GM12878 (cell line): ENCODE measurements around the gene MDM1. TPM values are rescaled to one million over a fixed set of nuclear protein-coding genes. Genes with fewer than 3 reads are reported as not detected.

Source experiments
- DPF2 ChIP-seq: fragments of 450-650 bp; IDR thresholded peaks from 2 replicates; pipeline ENCODE4 v1.6.1; 2017; ENCODE audit warnings: mild to moderate bottlenecking
- EP300 ChIP-seq, 2 experiments: fragments of 150-350 bp in 1 of 2; IDR thresholded peaks; 2 replicates each; pipeline ENCODE4 v1.6.1; 2011 to 2012; ENCODE audit warnings: low read depth in 2 of 2, low read length in 2 of 2, borderline replicate concordance in 1 of 2, improper control_type of control experiment in 1 of 2, inconsistent platforms in 1 of 2; ENCODE audit not compliant: control insufficient read depth in 1 of 2
- IKZF2 ChIP-seq, 2 experiments: fragments of 450-650 bp; IDR thresholded peaks; 2 replicates each; pipeline ENCODE4 v1.6.1; 2017; ENCODE audit warnings: mild to moderate bottlenecking in 2 of 2, moderate library complexity in 2 of 2
- IRF4 ChIP-seq: IDR thresholded peaks from 2 replicates; pipeline ENCODE4 v1.6.1; 2011; ENCODE audit warnings: low read depth, low read length
- JUNB ChIP-seq: IDR thresholded peaks from 2 replicates; pipeline ENCODE4 v1.6.1; 2016; ENCODE audit warnings: antibody characterized with exemption, mild to moderate bottlenecking
- SMAD1 ChIP-seq: fragments of 450-650 bp; IDR thresholded peaks from 2 replicates; pipeline ENCODE4 v1.6.1; 2018; ENCODE audit warnings: mild to moderate bottlenecking, low read depth; ENCODE audit not compliant: partially characterized antibody
- STAT1 ChIP-seq: fragments of 450-650 bp; conservative IDR thresholded peaks from 2 replicates; pipeline ENCODE4 v1.6.1; 2014; ENCODE audit warnings: antibody characterized with exemption, mild to moderate bottlenecking
- ZSCAN29 ChIP-seq: fragments of 450-650 bp; IDR thresholded peaks from 2 replicates; pipeline ENCODE4 v1.6.1; 2017; ENCODE audit warnings: mild to moderate bottlenecking, moderate library complexity
- polyA plus RNA-seq, 11 experiments: library from polyadenylated mRNA; depleted of rRNA in 4 of 11; unstranded in 6 of 11; stranded (reverse) in 5 of 11; fragments of >200 nt; fragmentation: Nextera tagmentation in 4 of 11; fragmentation: Illumina TruSeq in 1 of 11; extraction: Ambion mirVana in 4 of 11; extraction: Trizol in 1 of 11; gene quantifications; 1 replicate in 1 of 11; 2 replicates in 10 of 11; pipeline versions ENCODE4 v1.2.1 to v1.2.3, GENCODE V29; 2011 to 2016; ENCODE audit warnings: inconsistent platforms in 2 of 11, missing spikeins in 2 of 11, low read depth in 1 of 11
- total RNA-seq, 4 experiments: library from RNA; depleted of rRNA in 3 of 4; stranded (reverse); fragments of >200 nt in 3 of 4; fragmentation: Illumina TruSeq in 1 of 4; extraction: Trizol in 1 of 4; gene quantifications; 2 replicates each; pipeline versions ENCODE4 v1.2.1 to v1.2.3, GENCODE V29; 2013 to 2021
- TF ChIP-seq, protein P1 (sequence below): fragments of 450-650 bp; formaldehyde crosslinking; IDR thresholded peaks from 2 replicates; pipeline ENCODE4 v1.5.0; 2022; ENCODE audit warnings: mild to moderate bottlenecking, missing genetic modification characterization
- TF ChIP-seq, protein P2 (sequence below): fragments of 150-350 bp; IDR thresholded peaks from 2 replicates; pipeline ENCODE4 v1.6.1; 2014; ENCODE audit warnings: mild to moderate bottlenecking, low read depth, low read length

The MDM1 gene
- total and polyA plus RNA-seq, 10 of the 15 experiments (the other 5 are each of a cell fraction or from before 2014, with no cell fraction given), result 10.1 to 25.3 (median 16.5) TPM

DNA sequence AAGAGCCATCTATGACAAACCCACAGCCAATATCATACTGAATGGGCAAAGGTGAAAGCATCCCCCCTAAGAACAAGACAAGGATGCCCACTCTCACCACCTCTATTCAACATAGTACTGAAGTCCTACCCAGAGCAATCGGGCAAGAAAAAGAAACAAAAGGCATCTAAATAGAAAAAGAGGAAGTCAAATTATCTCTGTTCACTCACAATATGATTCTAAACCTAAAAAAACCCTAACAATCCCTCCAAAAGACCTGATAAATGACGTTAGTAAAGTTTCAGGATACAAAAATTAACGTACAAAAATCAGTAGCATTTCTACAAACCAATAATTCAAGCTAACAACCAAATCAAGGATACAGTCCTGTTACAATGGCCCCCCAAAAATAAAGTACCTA lies 26.9 kb downstream of the MDM1 start (continued):
- TF ChIP-seq, protein P1, sequence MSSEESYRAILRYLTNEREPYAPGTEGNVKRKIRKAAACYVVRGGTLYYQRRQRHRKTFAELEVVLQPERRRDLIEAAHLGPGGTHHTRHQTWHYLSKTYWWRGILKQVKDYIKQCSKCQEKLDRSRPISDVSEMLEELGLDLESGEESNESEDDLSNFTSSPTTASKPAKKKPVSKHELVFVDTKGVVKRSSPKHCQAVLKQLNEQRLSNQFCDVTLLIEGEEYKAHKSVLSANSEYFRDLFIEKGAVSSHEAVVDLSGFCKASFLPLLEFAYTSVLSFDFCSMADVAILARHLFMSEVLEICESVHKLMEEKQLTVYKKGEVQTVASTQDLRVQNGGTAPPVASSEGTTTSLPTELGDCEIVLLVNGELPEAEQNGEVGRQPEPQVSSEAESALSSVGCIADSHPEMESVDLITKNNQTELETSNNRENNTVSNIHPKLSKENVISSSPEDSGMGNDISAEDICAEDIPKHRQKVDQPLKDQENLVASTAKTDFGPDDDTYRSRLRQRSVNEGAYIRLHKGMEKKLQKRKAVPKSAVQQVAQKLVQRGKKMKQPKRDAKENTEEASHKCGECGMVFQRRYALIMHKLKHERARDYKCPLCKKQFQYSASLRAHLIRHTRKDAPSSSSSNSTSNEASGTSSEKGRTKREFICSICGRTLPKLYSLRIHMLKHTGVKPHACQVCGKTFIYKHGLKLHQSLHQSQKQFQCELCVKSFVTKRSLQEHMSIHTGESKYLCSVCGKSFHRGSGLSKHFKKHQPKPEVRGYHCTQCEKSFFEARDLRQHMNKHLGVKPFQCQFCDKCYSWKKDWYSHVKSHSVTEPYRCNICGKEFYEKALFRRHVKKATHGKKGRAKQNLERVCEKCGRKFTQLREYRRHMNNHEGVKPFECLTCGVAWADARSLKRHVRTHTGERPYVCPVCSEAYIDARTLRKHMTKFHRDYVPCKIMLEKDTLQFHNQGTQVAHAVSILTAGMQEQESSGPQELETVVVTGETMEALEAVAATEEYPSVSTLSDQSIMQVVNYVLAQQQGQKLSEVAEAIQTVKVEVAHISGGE (CRISPR knock-in tag), result no peak
- TF ChIP-seq IRF4 (0 out of 2 replicates have a peak, but pooled peaks have one; percentile 14), ZSCAN29 (no peak), JUNB (peak; percentile 77), IKZF2 (IDR thresholded peaks at IDR 0.05) (peak; percentile 58 to 76; a peak in 2 of 4 replicates), SMAD1 (no peak), EP300 (IDR thresholded peaks at IDR 0.05; ENCODE audit: borderline replicate concordance in 1 of 2, control insufficient read depth in 1 of 2, low read depth in 2 of 2, low read length in 2 of 2) (peak; percentile 50 to 51; a peak in 1 of 4 replicates), STAT1 (no peak), DPF2 (peak; percentile 64)
- TF ChIP-seq, protein P2, sequence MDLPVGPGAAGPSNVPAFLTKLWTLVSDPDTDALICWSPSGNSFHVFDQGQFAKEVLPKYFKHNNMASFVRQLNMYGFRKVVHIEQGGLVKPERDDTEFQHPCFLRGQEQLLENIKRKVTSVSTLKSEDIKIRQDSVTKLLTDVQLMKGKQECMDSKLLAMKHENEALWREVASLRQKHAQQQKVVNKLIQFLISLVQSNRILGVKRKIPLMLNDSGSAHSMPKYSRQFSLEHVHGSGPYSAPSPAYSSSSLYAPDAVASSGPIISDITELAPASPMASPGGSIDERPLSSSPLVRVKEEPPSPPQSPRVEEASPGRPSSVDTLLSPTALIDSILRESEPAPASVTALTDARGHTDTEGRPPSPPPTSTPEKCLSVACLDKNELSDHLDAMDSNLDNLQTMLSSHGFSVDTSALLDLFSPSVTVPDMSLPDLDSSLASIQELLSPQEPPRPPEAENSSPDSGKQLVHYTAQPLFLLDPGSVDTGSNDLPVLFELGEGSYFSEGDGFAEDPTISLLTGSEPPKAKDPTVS, result no peak
- TF ChIP-seq, all 136 proteins: peak for 18
